Choroid plexus epithelial cell (primary cell): ENCODE measurements around the gene UBTD1.

Experiments
- DNase-seq: peaks from one replicate; pipeline ENCODE4 v3.0.0-alpha.2; 2010; ENCODE audit warnings: low read depth
- H3K4me3 ChIP-seq: 2 replicates; pipeline ENCODE4 v1.5.1; 2011; ENCODE audit warnings: low read depth, mild to moderate bottlenecking, control low read depth, low read length, moderate library complexity
- CTCF ChIP-seq: conservative IDR thresholded peaks from 2 replicates; pipeline ENCODE4 v1.5.1; 2011; ENCODE audit warnings: low read depth, mild to moderate bottlenecking, control low read depth, inconsistent platforms, low read length, moderate library complexity

Gene UBTD1

GRCh38 chr10:97566336-97566996 lies 67.7 kb downstream of the UBTD1 start:
- no peak overlapping the region for H3K4me3 ChIP-seq
- TF ChIP-seq CTCF = no peak
- DNase-seq = no peak

GRCh38 chr10:97567891-97568290 lies 69.2 kb downstream of the UBTD1 start:
- DNase-seq = no peak
- no peak for TF ChIP-seq CTCF
- H3K4me3 ChIP-seq = no peak overlapping the region

GRCh38 chr10:97570146-97570788 lies 71.5 kb downstream of the UBTD1 start:
- no peak for DNase-seq
- H3K4me3 ChIP-seq = no peak overlapping the region
- TF ChIP-seq CTCF = no peak

GRCh38 chr10:97570789-97571471 lies 72.2 kb downstream of the UBTD1 start:
- no peak overlapping the region for H3K4me3 ChIP-seq
- no peak for DNase-seq
- no peak for TF ChIP-seq CTCF

GRCh38 chr10:97571622-97572021 lies 72.9 kb downstream of the UBTD1 start:
- H3K4me3 ChIP-seq = no peak overlapping the region
- no peak for TF ChIP-seq CTCF
- no peak for DNase-seq

GRCh38 chr10:97572214-97572989 lies 73.7 kb downstream of the UBTD1 start, which contains the start of gene ANKRD2:
Gene ANKRD2, plus strand, starts transcription at chr10:97572779. Its CDS starts 10 bp downstream, at chr10:97572789.
- peak; percentile 90 for DNase-seq
- no peak within 1 kb of the TSS for H3K4me3 ChIP-seq
- peak; percentile 96 for TF ChIP-seq CTCF
